GM23338 (cell line): ENCODE results near the gene CDC42BPB. TPM values are rescaled to one million over a fixed set of nuclear protein-coding genes. Genes with fewer than 3 reads are reported as not detected.

Experiments used
- ATAC-seq: fragments of 200-7000 bp; cut with Tn5 transposase; 3 replicates; pipeline ENCODE4 v1.9.1; 2020
- DNase-seq: peaks from one replicate; pipeline ENCODE4 v3.0.0-alpha.2; 2015; ENCODE audit warnings: low spot score
- H2AFZ ChIP-seq: fragments of 200-600 bp; sonication (generic); 2 replicates; pipeline ENCODE4 v1.8.0; 2016; ENCODE audit warnings: antibody characterized with exemption, mild to moderate bottlenecking, moderate library complexity
- H3F3A ChIP-seq: fragments of 200-600 bp; sonication (generic); replicated peaks from 2 replicates; pipeline ENCODE4 v1.8.0; 2017; ENCODE audit warnings: antibody characterized with exemption, mixed run types, low read depth
- H3K27ac ChIP-seq: fragments of 200-600 bp; sonication (generic); 2 replicates; pipeline ENCODE4 v1.6.1; 2016; ENCODE audit warnings: low read depth
- H3K27me3 ChIP-seq: fragments of 200-600 bp; sonication (generic); 2 replicates; pipeline ENCODE4 v1.8.0; 2016; ENCODE audit warnings: mild to moderate bottlenecking, mixed run types, moderate library complexity; ENCODE audit not compliant: insufficient read depth
- H3K36me3 ChIP-seq: fragments of 200-600 bp; sonication (generic); 2 replicates; pipeline ENCODE4 v1.8.0; 2016; ENCODE audit warnings: mild to moderate bottlenecking; ENCODE audit not compliant: insufficient read depth
- H3K4me1 ChIP-seq: fragments of 200-600 bp; sonication (generic); 2 replicates; pipeline ENCODE4 v1.8.0; 2016; ENCODE audit warnings: mild to moderate bottlenecking, moderate library complexity; ENCODE audit not compliant: insufficient read depth
- H3K4me2 ChIP-seq: fragments of 200-600 bp; sonication (generic); 2 replicates; pipeline ENCODE4 v1.7.1; 2017; ENCODE audit warnings: mixed run types
- H3K4me3 ChIP-seq: fragments of 200-600 bp; sonication (generic); 2 replicates; pipeline ENCODE4 v1.6.1; 2016; ENCODE audit warnings: mixed run types
- H3K79me2 ChIP-seq: fragments of 200-600 bp; sonication (generic); replicated peaks from 2 replicates; pipeline ENCODE4 v1.8.0; 2017; ENCODE audit warnings: mild to moderate bottlenecking; ENCODE audit not compliant: insufficient read depth
- H3K9me2 ChIP-seq: fragments of 200-600 bp; sonication (generic); 2 replicates; pipeline ENCODE4 v1.8.0; 2017; ENCODE audit not compliant: insufficient read depth
- H4K20me1 ChIP-seq: fragments of 200-600 bp; sonication (generic); replicated peaks from 2 replicates; pipeline ENCODE4 v1.8.0; 2017; ENCODE audit warnings: mild to moderate bottlenecking; ENCODE audit not compliant: insufficient read depth
- H3K27ac Mint-ChIP-seq: 2 replicates; pipeline ENCODE4 v1.8.0; 2020; ENCODE audit warnings: inconsistent platforms, mild to moderate bottlenecking, moderate library complexity, mixed read lengths
- H3K27me3 Mint-ChIP-seq: 3 replicates; pipeline ENCODE4 v1.8.0; 2022; ENCODE audit warnings: low read depth, mild to moderate bottlenecking, moderate library complexity, mixed read lengths, inconsistent platforms; ENCODE audit not compliant: insufficient read depth, poor library complexity
- H3K36me3 Mint-ChIP-seq: 3 replicates; pipeline ENCODE4 v1.8.0; 2021; ENCODE audit warnings: low read depth, mild to moderate bottlenecking, inconsistent platforms, moderate library complexity, mixed read lengths
- H3K4me1 Mint-ChIP-seq: 3 replicates; pipeline ENCODE4 v1.8.0; 2020; ENCODE audit warnings: mild to moderate bottlenecking, inconsistent platforms, mixed read lengths
- H3K4me3 Mint-ChIP-seq: 3 replicates; pipeline ENCODE4 v1.8.0; 2021; ENCODE audit warnings: moderate library complexity, mild to moderate bottlenecking, inconsistent platforms, mixed read lengths
- H3K9me3 Mint-ChIP-seq: 3 replicates; pipeline ENCODE4 v1.8.0; 2020; ENCODE audit warnings: moderate library complexity, mild to moderate bottlenecking, inconsistent platforms, mixed read lengths
- CREB1 ChIP-seq: fragments of 250-450 bp; sonication (Bioruptor Pico); IDR thresholded peaks from 2 replicates; pipeline ENCODE4 v1.5.0; 2020; ENCODE audit warnings: low read depth, mild to moderate bottlenecking, moderate library complexity
- EZH2phosphoT487 ChIP-seq: fragments of 200-600 bp; sonication (generic); IDR thresholded peaks from one replicate; pipeline ENCODE4 v1.8.1; 2018; ENCODE audit warnings: antibody characterized with exemption; ENCODE audit not compliant: unreplicated experiment
- JUNB ChIP-seq: IDR thresholded peaks from one replicate; pipeline ENCODE4 v1.6.1; 2016; ENCODE audit warnings: antibody characterized with exemption; ENCODE audit not compliant: unreplicated experiment
- ZNF114 ChIP-seq: fragments of 250-450 bp; sonication (Bioruptor Pico); IDR thresholded peaks from 2 replicates; pipeline ENCODE4 v1.5.0; 2020; ENCODE audit warnings: mild to moderate bottlenecking, moderate library complexity
- ZNF331 ChIP-seq: fragments of 250-450 bp; sonication (Bioruptor Pico); IDR thresholded peaks from 2 replicates; pipeline ENCODE4 v1.5.0; 2020; ENCODE audit warnings: low read depth, mild to moderate bottlenecking, moderate library complexity
- polyA plus RNA-seq: library from polyadenylated mRNA; unstranded; fragments of >200 nt; fragmentation: Nextera tagmentation; extraction: Ambion mirVana; gene quantifications from 2 replicates; pipeline ENCODE4 v1.2.1, GENCODE V29; 2016
- total RNA-seq: library from RNA; depleted of rRNA; stranded (reverse); fragments of >200 nt; shearing (Covaris generic); gene quantifications from 2 replicates; pipeline ENCODE4 v1.2.3, GENCODE V29; 2014
- TF ChIP-seq, protein P1 (sequence below): fragments of 250-450 bp; sonication (Bioruptor Pico); IDR thresholded peaks from 2 replicates; pipeline ENCODE4 v1.5.0; 2020; ENCODE audit warnings: mild to moderate bottlenecking, moderate library complexity
- TF ChIP-seq, protein P2 (sequence below), 2 experiments: fragments of 200-600 bp in 1 of 2; sonication (generic) in 1 of 2; conservative IDR thresholded peaks; 2 replicates each; pipeline versions ENCODE4 v1.5.1 to v1.6.1; 2016 to 2017; ENCODE audit warnings: antibody characterized with exemption in 2 of 2, low read depth in 2 of 2, mild to moderate bottlenecking in 2 of 2, moderate library complexity in 1 of 2
- TF ChIP-seq, protein P3 (sequence below): IDR thresholded peaks from one replicate; pipeline ENCODE4 v1.6.1; 2018; ENCODE audit warnings: antibody characterized with exemption; ENCODE audit not compliant: unreplicated experiment

CDC42BPB gene
- total and polyA plus RNA-seq, 2 experiments from 2014 or later, result 12.3 to 127 TPM

DNA sequence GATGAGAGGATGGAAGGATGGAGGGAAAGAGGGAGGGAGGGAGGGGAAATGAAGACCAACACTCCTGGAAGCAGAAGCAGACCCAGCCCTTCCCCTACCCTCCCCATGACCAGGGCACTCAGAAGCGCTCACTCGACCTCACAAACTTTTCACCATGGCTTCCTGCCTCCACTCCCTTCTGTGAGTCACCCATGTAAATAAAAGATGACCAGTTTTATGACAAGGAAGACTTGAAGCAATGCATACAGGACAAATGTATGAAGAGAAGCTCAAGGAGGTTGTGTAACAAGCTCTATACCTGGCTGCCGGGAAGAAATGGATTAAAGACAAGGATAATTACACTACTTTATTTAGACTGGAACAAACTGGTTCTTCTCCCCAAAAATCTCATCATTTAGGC, 63.8 kb downstream of the CDC42BPB start (continued):
- TF ChIP-seq, protein P1, sequence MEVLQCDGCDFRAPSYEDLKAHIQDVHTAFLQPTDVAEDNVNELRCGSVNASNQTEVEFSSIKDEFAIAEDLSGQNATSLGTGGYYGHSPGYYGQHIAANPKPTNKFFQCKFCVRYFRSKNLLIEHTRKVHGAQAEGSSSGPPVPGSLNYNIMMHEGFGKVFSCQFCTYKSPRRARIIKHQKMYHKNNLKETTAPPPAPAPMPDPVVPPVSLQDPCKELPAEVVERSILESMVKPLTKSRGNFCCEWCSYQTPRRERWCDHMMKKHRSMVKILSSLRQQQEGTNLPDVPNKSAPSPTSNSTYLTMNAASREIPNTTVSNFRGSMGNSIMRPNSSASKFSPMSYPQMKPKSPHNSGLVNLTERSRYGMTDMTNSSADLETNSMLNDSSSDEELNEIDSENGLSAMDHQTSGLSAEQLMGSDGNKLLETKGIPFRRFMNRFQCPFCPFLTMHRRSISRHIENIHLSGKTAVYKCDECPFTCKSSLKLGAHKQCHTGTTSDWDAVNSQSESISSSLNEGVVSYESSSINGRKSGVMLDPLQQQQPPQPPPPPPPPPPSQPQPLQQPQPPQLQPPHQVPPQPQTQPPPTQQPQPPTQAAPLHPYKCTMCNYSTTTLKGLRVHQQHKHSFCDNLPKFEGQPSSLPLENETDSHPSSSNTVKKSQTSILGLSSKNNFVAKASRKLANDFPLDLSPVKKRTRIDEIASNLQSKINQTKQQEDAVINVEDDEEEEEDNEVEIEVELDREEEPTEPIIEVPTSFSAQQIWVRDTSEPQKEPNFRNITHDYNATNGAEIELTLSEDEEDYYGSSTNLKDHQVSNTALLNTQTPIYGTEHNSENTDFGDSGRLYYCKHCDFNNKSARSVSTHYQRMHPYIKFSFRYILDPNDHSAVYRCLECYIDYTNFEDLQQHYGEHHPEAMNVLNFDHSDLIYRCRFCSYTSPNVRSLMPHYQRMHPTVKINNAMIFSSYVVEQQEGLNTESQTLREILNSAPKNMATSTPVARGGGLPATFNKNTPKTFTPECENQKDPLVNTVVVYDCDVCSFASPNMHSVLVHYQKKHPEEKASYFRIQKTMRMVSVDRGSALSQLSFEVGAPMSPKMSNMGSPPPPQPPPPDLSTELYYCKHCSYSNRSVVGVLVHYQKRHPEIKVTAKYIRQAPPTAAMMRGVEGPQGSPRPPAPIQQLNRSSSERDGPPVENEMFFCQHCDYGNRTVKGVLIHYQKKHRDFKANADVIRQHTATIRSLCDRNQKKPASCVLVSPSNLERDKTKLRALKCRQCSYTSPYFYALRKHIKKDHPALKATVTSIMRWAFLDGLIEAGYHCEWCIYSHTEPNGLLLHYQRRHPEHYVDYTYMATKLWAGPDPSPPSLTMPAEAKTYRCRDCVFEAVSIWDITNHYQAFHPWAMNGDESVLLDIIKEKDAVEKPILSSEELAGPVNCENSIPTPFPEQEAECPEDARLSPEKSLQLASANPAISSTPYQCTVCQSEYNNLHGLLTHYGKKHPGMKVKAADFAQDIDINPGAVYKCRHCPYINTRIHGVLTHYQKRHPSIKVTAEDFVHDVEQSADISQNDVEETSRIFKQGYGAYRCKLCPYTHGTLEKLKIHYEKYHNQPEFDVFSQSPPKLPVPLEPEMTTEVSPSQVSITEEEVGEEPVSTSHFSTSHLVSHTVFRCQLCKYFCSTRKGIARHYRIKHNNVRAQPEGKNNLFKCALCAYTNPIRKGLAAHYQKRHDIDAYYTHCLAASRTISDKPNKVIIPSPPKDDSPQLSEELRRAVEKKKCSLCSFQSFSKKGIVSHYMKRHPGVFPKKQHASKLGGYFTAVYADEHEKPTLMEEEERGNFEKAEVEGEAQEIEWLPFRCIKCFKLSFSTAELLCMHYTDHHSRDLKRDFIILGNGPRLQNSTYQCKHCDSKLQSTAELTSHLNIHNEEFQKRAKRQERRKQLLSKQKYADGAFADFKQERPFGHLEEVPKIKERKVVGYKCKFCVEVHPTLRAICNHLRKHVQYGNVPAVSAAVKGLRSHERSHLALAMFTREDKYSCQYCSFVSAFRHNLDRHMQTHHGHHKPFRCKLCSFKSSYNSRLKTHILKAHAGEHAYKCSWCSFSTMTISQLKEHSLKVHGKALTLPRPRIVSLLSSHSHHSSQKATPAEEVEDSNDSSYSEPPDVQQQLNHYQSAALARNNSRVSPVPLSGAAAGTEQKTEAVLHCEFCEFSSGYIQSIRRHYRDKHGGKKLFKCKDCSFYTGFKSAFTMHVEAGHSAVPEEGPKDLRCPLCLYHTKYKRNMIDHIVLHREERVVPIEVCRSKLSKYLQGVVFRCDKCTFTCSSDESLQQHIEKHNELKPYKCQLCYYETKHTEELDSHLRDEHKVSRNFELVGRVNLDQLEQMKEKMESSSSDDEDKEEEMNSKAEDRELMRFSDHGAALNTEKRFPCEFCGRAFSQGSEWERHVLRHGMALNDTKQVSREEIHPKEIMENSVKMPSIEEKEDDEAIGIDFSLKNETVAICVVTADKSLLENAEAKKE (CRISPR knock-in tag), result no peak
- no peak for TF ChIP-seq ZNF114 (CRISPR knock-in tag)

DNA sequence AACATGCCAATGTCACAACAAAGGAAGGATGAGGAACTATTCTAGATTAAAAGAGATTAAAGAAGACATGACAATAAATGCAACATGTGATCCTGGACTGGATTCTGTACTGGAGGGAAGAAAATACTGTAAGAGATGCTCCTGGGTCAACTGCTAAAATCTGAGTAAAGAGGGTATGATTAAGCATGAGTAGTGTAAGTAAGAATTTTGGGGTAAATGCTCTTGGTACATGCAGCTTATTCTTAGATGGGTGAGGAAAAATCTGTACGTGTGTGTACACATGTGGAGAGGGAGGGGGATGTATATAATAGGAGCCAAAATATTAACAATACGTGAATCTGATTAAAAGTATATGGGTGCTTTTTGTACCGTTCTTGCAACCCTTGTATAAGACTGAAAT, 66.0 kb downstream of the CDC42BPB start:
- Mint-ChIP-seq H3K27ac (no peak overlapping the region), H3K9me3 (peaks cover 19% of the 10 kb centered on the region), H3K4me3 (no peak overlapping the region), H3K4me1 (peaks cover 5% of the 10 kb centered on the region; the same call in 2 of the 3 replicates), H3K27me3 (peaks cover 4% of the 10 kb centered on the region), H3K36me3 (peaks cover 70% of the 10 kb centered on the region)
- H3K9me2 ChIP-seq, result no peaks in the 10 kb centered on the region; the same call in 1 of the 2 replicates
- DNase-seq, result no peak
- TF ChIP-seq CREB1 (CRISPR knock-in tag), result no peak
- H2AFZ ChIP-seq, result no peak overlapping the region
- no peak overlapping the region for H3K4me2 ChIP-seq
- peaks cover 6% of the 10 kb centered on the region for H3K79me2 ChIP-seq
- H3K4me3 ChIP-seq, result no peak overlapping the region
- H3K27me3 ChIP-seq, result no peaks in the 10 kb centered on the region
- no peaks in the 10 kb centered on the region for H3K4me1 ChIP-seq
- H3K36me3 ChIP-seq, result peaks cover 3% of the 10 kb centered on the region
- H3F3A ChIP-seq, result no peaks in the 10 kb centered on the region
- peaks cover 21% of the 10 kb centered on the region for H4K20me1 ChIP-seq
- no peak overlapping the region for H3K27ac ChIP-seq
- ATAC-seq, result no peak

DNA sequence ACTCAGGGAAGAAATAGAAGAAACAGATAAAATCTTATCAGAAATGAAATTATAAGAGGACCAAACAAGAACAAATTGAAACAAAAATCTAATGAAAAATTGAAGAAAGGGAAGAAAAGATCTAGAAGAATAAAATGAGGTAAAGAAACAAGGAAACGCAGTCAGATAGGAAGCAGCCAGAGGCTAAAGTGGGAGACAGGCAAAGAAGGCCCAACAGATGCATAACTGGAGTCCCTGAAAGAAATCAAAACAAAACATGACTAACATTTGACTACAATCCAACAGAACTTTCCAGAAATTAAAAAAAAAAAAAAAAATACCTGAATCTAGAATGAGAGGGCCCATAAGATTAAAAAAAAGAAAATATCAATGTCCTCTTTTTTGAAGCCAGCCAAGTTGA, 69.3 kb downstream of the CDC42BPB start:
- ATAC-seq (no peak), DNase-seq (no peak)
- H3K9me3 Mint-ChIP-seq, result peaks cover 19% of the 10 kb centered on the region
- peaks cover 3% of the 10 kb centered on the region for H3K36me3 ChIP-seq
- no peaks in the 10 kb centered on the region; the same call in 1 of the 2 replicates for H3K9me2 ChIP-seq
- H3K79me2 ChIP-seq, result peaks cover 6% of the 10 kb centered on the region
- peaks cover 75% of the 10 kb centered on the region for H3K36me3 Mint-ChIP-seq
- no peaks in the 10 kb centered on the region for H3F3A ChIP-seq
- no peak overlapping the region for H3K4me3 ChIP-seq
- no peak overlapping the region for H3K4me3 Mint-ChIP-seq
- H3K4me2 ChIP-seq, result no peak overlapping the region
- H3K27me3 Mint-ChIP-seq, result no peaks in the 10 kb centered on the region
- H3K4me1 Mint-ChIP-seq, result peaks cover 5% of the 10 kb centered on the region; the same call in 1 of the 3 replicates
- H3K27me3 ChIP-seq, result no peaks in the 10 kb centered on the region
- H4K20me1 ChIP-seq, result peaks cover 17% of the 10 kb centered on the region
- no peak overlapping the region for H2AFZ ChIP-seq
- no peak overlapping the region for H3K27ac Mint-ChIP-seq
- no peaks in the 10 kb centered on the region for H3K4me1 ChIP-seq
- H3K27ac ChIP-seq, result no peak overlapping the region
- TF ChIP-seq, protein P2, sequence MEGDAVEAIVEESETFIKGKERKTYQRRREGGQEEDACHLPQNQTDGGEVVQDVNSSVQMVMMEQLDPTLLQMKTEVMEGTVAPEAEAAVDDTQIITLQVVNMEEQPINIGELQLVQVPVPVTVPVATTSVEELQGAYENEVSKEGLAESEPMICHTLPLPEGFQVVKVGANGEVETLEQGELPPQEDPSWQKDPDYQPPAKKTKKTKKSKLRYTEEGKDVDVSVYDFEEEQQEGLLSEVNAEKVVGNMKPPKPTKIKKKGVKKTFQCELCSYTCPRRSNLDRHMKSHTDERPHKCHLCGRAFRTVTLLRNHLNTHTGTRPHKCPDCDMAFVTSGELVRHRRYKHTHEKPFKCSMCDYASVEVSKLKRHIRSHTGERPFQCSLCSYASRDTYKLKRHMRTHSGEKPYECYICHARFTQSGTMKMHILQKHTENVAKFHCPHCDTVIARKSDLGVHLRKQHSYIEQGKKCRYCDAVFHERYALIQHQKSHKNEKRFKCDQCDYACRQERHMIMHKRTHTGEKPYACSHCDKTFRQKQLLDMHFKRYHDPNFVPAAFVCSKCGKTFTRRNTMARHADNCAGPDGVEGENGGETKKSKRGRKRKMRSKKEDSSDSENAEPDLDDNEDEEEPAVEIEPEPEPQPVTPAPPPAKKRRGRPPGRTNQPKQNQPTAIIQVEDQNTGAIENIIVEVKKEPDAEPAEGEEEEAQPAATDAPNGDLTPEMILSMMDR (conservative IDR thresholded peaks at IDR 0.05; ENCODE audit: low read depth in 2 of 2), result no peak
- TF ChIP-seq EZH2phosphoT487 (no peak), JUNB (no peak), ZNF331 (no peak)
- TF ChIP-seq, protein P3, sequence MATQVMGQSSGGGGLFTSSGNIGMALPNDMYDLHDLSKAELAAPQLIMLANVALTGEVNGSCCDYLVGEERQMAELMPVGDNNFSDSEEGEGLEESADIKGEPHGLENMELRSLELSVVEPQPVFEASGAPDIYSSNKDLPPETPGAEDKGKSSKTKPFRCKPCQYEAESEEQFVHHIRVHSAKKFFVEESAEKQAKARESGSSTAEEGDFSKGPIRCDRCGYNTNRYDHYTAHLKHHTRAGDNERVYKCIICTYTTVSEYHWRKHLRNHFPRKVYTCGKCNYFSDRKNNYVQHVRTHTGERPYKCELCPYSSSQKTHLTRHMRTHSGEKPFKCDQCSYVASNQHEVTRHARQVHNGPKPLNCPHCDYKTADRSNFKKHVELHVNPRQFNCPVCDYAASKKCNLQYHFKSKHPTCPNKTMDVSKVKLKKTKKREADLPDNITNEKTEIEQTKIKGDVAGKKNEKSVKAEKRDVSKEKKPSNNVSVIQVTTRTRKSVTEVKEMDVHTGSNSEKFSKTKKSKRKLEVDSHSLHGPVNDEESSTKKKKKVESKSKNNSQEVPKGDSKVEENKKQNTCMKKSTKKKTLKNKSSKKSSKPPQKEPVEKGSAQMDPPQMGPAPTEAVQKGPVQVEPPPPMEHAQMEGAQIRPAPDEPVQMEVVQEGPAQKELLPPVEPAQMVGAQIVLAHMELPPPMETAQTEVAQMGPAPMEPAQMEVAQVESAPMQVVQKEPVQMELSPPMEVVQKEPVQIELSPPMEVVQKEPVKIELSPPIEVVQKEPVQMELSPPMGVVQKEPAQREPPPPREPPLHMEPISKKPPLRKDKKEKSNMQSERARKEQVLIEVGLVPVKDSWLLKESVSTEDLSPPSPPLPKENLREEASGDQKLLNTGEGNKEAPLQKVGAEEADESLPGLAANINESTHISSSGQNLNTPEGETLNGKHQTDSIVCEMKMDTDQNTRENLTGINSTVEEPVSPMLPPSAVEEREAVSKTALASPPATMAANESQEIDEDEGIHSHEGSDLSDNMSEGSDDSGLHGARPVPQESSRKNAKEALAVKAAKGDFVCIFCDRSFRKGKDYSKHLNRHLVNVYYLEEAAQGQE, result no peak
